Measurements from ENCODE around the gene CRYL1. TPM values are rescaled to one million over a fixed set of nuclear protein-coding genes. Genes with fewer than 3 reads are reported as not detected.
A peak's percentile ranks its signal among the peaks of the same experiment; 100 is the strongest.

CRYL1 gene
- total and polyA plus RNA-seq, 4 donors = 14.1 to 24.1 (median 22.1) TPM

GRCh38 chr13:20390526-20391175 lies 135.0 kb downstream of the CRYL1 start:
- 81 to 87% methylated on average over 25 to 26 of the region's 26 CpGs for WGBS, 2 donors
- no peak overlapping the region for H3K27ac ChIP-seq (ENCODE audit: low read depth in 1 of 2, low read length in 1 of 2)
- H3K9ac ChIP-seq (ENCODE audit: insufficient read depth in 1 of 2, low read length in 2 of 2) = no peak overlapping the region
- no peak overlapping the region for H3K4me3 ChIP-seq
- peaks cover 0 to 10% (median 0%) of the 10 kb centered on the region in 5 donors for H3K4me1 ChIP-seq (ENCODE audit: control insufficient read depth in 5 of 5, insufficient read depth in 5 of 5, low read length in 5 of 5)
- DNase-seq (no peak), ATAC-seq (ENCODE audit: insufficient read depth, low FRiP score) (no peak)
- peaks cover 0 to 5% (median 0%) of the 10 kb centered on the region in 4 donors for H3K9me3 ChIP-seq (ENCODE audit: control insufficient read depth in 4 of 4, insufficient read depth in 3 of 4, low read length in 3 of 4)
- H3K27me3 ChIP-seq (ENCODE audit: control insufficient read depth in 3 of 3, insufficient read depth in 3 of 3, low read length in 2 of 3) = no peaks in the 10 kb centered on the region
- H3K36me3 ChIP-seq (ENCODE audit: control insufficient read depth in 4 of 4, insufficient read depth in 4 of 4, low read length in 4 of 4) = no peaks in the 10 kb centered on the region
- TF ChIP-seq CTCF (IDR thresholded peaks at IDR 0.05; ENCODE audit: control extremely low read depth, extremely low read depth) = no peak

DNA sequence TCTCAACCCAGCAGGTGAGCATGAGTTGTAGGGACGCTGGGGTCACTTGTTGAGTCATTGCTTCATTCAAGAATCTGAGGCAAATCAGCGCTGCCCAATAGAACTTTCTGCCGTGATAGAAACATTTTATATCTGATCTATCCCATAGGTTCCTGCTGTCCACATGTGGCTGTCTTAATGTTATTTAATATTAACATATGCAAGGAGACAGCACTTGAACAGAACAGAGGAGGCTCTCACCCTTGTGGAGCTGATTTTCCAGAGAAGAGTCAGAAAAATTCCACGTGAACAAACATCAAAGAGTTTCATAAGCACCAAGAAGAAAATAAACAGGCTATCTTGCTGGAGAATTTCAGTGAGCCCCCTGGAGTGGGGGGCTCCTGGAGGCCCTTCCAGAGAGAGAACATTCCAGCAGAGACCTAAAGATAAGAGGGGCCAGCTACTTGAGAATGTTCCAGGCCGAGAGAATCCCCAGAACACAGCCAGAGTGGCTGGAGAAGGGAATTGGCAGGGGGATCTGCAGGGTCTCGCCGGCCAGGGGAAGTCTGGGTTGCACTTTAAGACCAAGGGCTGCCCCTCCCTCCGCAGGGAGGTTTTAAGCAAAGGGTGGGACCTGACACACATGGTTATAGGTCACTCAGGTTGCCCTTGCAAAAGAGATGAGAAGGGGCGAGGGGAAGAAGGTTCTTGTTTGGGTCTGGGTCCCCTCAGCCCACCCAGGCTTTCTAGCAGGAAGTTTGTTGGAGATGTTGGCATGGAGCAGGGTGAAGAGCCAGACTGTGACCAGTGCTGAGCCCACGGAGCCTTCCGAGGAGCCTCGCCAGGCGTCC lies 135.7 kb downstream of the CRYL1 start:
- peaks cover 0 to 10% (median 0%) of the 10 kb centered on the region in 5 donors for H3K4me1 ChIP-seq (ENCODE audit: control insufficient read depth in 5 of 5, insufficient read depth in 5 of 5, low read length in 5 of 5)

GRCh38 chr13:20388184-20388583 lies 137.5 kb downstream of the CRYL1 start:
- ATAC-seq (ENCODE audit: insufficient read depth, low FRiP score) (peak; percentile 39), DNase-seq (no peak)
- no peak overlapping the region for H3K4me3 ChIP-seq
- no peak overlapping the region for H3K27ac ChIP-seq (ENCODE audit: low read depth in 1 of 2, low read length in 1 of 2)
- WGBS, 2 donors = 89 to 93% methylated on average over 2 of the region's 2 CpGs
- H3K9ac ChIP-seq (ENCODE audit: insufficient read depth in 1 of 2, low read length in 2 of 2) = no peak overlapping the region
- peaks cover 0 to 10% (median 0%) of the 10 kb centered on the region in 5 donors for H3K4me1 ChIP-seq (ENCODE audit: control insufficient read depth in 5 of 5, insufficient read depth in 5 of 5, low read length in 5 of 5)
- H3K36me3 ChIP-seq (ENCODE audit: control insufficient read depth in 4 of 4, insufficient read depth in 4 of 4, low read length in 4 of 4) = no peaks in the 10 kb centered on the region
- H3K9me3 ChIP-seq (ENCODE audit: control insufficient read depth in 4 of 4, insufficient read depth in 3 of 4, low read length in 3 of 4) = no peaks in the 10 kb centered on the region
- TF ChIP-seq CTCF (IDR thresholded peaks at IDR 0.05; ENCODE audit: control extremely low read depth, extremely low read depth) = no peak
- peaks cover 0 to 2% (median 0%) of the 10 kb centered on the region in 3 donors for H3K27me3 ChIP-seq (ENCODE audit: control insufficient read depth in 3 of 3, insufficient read depth in 3 of 3, low read length in 2 of 3)

More for the DNA sequence above, 135.7 kb downstream of the CRYL1 start:
- Histone ChIP-seq H3K4me3 (no peak overlapping the region), H3K36me3 (ENCODE audit: control insufficient read depth in 4 of 4, insufficient read depth in 4 of 4, low read length in 4 of 4) (no peaks in the 10 kb centered on the region), H3K9me3 (ENCODE audit: control insufficient read depth in 4 of 4, insufficient read depth in 3 of 4, low read length in 3 of 4) (peaks cover 0 to 2% (median 0%) of the 10 kb centered on the region in 4 donors), H3K27ac (ENCODE audit: low read depth in 1 of 2, low read length in 1 of 2) (no peak overlapping the region), H3K27me3 (ENCODE audit: control insufficient read depth in 3 of 3, insufficient read depth in 3 of 3, low read length in 2 of 3) (no peaks in the 10 kb centered on the region), H3K9ac (ENCODE audit: insufficient read depth in 1 of 2, low read length in 2 of 2) (no peak overlapping the region)
- DNase-seq = peak; percentile 26 to 41 (median 26)
- no peak for ATAC-seq (ENCODE audit: insufficient read depth, low FRiP score)
- TF ChIP-seq CTCF (IDR thresholded peaks at IDR 0.05; ENCODE audit: control extremely low read depth, extremely low read depth) = no peak
- WGBS, 2 donors = 84 to 91% methylated on average over 13 of the region's 13 CpGs
